Neural progenitor cell (in vitro differentiated cells): ENCODE data around the gene ZDHHC11. TPM values are rescaled to one million over a fixed set of nuclear protein-coding genes. Genes with fewer than 3 reads are reported as not detected.

Experiments used
- DNase-seq: peaks from one replicate; pipeline ENCODE4 v3.0.0-alpha.2; 2016; ENCODE audit warnings: low spot score
- H2AFZ ChIP-seq: fragments of 200-600 bp; sonication (generic); replicated peaks from 2 replicates; pipeline ENCODE4 v1.6.1; 2016; ENCODE audit warnings: antibody characterized with exemption
- H3F3A ChIP-seq: fragments of 200-600 bp; sonication (generic); 2 replicates; pipeline ENCODE4 v1.6.1; 2016; ENCODE audit warnings: antibody characterized with exemption, low read depth
- H3K27ac ChIP-seq: fragments of 200-600 bp; sonication (generic); 2 replicates; pipeline ENCODE4 v1.5.1; 2016; ENCODE audit warnings: mild to moderate bottlenecking
- H3K27me3 ChIP-seq: fragments of 200-600 bp; sonication (generic); 2 replicates; pipeline ENCODE4 v1.6.1; 2016; ENCODE audit warnings: mild to moderate bottlenecking, moderate library complexity
- H3K36me3 ChIP-seq: fragments of 200-600 bp; sonication (generic); 2 replicates; pipeline ENCODE4 v1.5.1; 2016
- H3K4me1 ChIP-seq: fragments of 200-600 bp; sonication (generic); 2 replicates; pipeline ENCODE4 v1.6.1; 2016; ENCODE audit warnings: mixed run types
- H3K4me2 ChIP-seq: fragments of 200-600 bp; sonication (generic); 2 replicates; pipeline ENCODE4 v1.6.1; 2016
- H3K4me3 ChIP-seq: fragments of 200-600 bp; sonication (generic); 2 replicates; pipeline ENCODE4 v1.5.1; 2016
- H3K79me2 ChIP-seq: fragments of 200-600 bp; sonication (generic); 2 replicates; pipeline ENCODE4 v1.6.1; 2016; ENCODE audit warnings: low read depth
- H3K9ac ChIP-seq: fragments of 200-600 bp; sonication (generic); 2 replicates; pipeline ENCODE4 v1.6.1; 2016
- H3K9me3 ChIP-seq: fragments of 200-600 bp; sonication (generic); 2 replicates; pipeline ENCODE4 v1.5.1; 2016; ENCODE audit warnings: low read depth
- H4K20me1 ChIP-seq: fragments of 200-600 bp; sonication (generic); 2 replicates; pipeline ENCODE4 v1.6.1; 2016; ENCODE audit warnings: low read depth
- H3K27ac Mint-ChIP-seq: 3 replicates; pipeline ENCODE4 v1.8.0; 2021; ENCODE audit warnings: mixed read lengths
- H3K27me3 Mint-ChIP-seq: 2 replicates; pipeline ENCODE4 v1.8.0; 2022; ENCODE audit warnings: low read depth, mild to moderate bottlenecking, inconsistent platforms, moderate library complexity, mixed read lengths; ENCODE audit not compliant: insufficient read depth
- H3K36me3 Mint-ChIP-seq: 3 replicates; pipeline ENCODE4 v1.8.0; 2021; ENCODE audit warnings: mixed read lengths
- H3K4me1 Mint-ChIP-seq: 3 replicates; pipeline ENCODE4 v1.8.0; 2021; ENCODE audit warnings: mixed read lengths
- H3K4me3 Mint-ChIP-seq: 3 replicates; pipeline ENCODE4 v1.8.0; 2021; ENCODE audit warnings: mild to moderate bottlenecking, moderate library complexity, mixed read lengths
- H3K9me3 Mint-ChIP-seq: 3 replicates; pipeline ENCODE4 v1.8.0; 2020; ENCODE audit warnings: mixed read lengths
- CTCF ChIP-seq: fragments of 200-600 bp; sonication (generic); IDR thresholded peaks from 2 replicates; pipeline ENCODE4 v1.5.1; 2017; ENCODE audit warnings: antibody characterized with exemption, mild to moderate bottlenecking
- EZH2 ChIP-seq: fragments of 200-600 bp; sonication (generic); IDR thresholded peaks from 2 replicates; pipeline ENCODE4 v1.6.1; 2017; ENCODE audit warnings: antibody characterized with exemption, mild to moderate bottlenecking, moderate library complexity
- EZH2phosphoT487 ChIP-seq: fragments of 200-600 bp; sonication (generic); IDR thresholded peaks from 2 replicates; pipeline ENCODE4 v1.6.1; 2017; ENCODE audit warnings: antibody characterized with exemption
- total RNA-seq: library from RNA; depleted of rRNA; stranded (reverse); fragments of >200 nt; gene quantifications from 2 replicates; pipeline ENCODE4 v1.2.3, GENCODE V29; 2015; ENCODE audit warnings: low replicate concordance

ZDHHC11 gene
- total RNA-seq, 1 donor from 2014 or later, result 0.92 TPM

- peak overlapping the region; percentile 41 for H3K4me3 Mint-ChIP-seq
- H3F3A ChIP-seq, result no peaks in the 10 kb centered on the region
- peaks cover 12% of the 10 kb centered on the region for H3K27me3 Mint-ChIP-seq
- H3K9me3 Mint-ChIP-seq, result no peaks in the 10 kb centered on the region
- H3K9ac ChIP-seq, result no peak overlapping the region
- peak overlapping the region; percentile 96 for H3K27ac Mint-ChIP-seq
- H4K20me1 ChIP-seq, result no peaks in the 10 kb centered on the region
- no peak overlapping the region for H3K27ac ChIP-seq
- H3K36me3 Mint-ChIP-seq, result no peaks in the 10 kb centered on the region
- H3K79me2 ChIP-seq, result no peaks in the 10 kb centered on the region
- peak overlapping the region; percentile 80 for H2AFZ ChIP-seq
- no peaks in the 10 kb centered on the region for H3K9me3 ChIP-seq
- peaks cover 36% of the 10 kb centered on the region for H3K4me1 Mint-ChIP-seq
- DNase-seq, result peak; percentile 81
- H3K36me3 ChIP-seq, result no peaks in the 10 kb centered on the region
- peak overlapping the region; percentile 25 for H3K4me2 ChIP-seq
- H3K4me3 ChIP-seq, result no peak overlapping the region
- H3K4me1 ChIP-seq, result peaks cover 28% of the 10 kb centered on the region
- TF ChIP-seq CTCF (no peak), EZH2phosphoT487 (no peak), EZH2 (no peak)
- no peaks in the 10 kb centered on the region for H3K27me3 ChIP-seq
Measured at GRCh38 chr5:757931-758697, 92.7 kb downstream of the ZDHHC11 start.

GRCh38 chr5:757346-757930 is 93.3 kb downstream of the ZDHHC11 start:
- no peak overlapping the region for H3K27ac ChIP-seq
- H3K9me3 ChIP-seq, result no peaks in the 10 kb centered on the region
- TF ChIP-seq CTCF (no peak), EZH2 (no peak), EZH2phosphoT487 (no peak)
- no peaks in the 10 kb centered on the region for H3K36me3 ChIP-seq
- no peak overlapping the region for H3K4me3 ChIP-seq
- H4K20me1 ChIP-seq, result no peaks in the 10 kb centered on the region
- H3K9ac ChIP-seq, result no peak overlapping the region
- Mint-ChIP-seq H3K9me3 (no peaks in the 10 kb centered on the region), H3K4me1 (peaks cover 36% of the 10 kb centered on the region), H3K27me3 (peaks cover 12% of the 10 kb centered on the region), H3K27ac (peak overlapping the region; percentile 96), H3K4me3 (peak overlapping the region; percentile 56), H3K36me3 (no peaks in the 10 kb centered on the region)
- no peaks in the 10 kb centered on the region for H3K79me2 ChIP-seq
- peak overlapping the region; percentile 25 for H3K4me2 ChIP-seq
- H3F3A ChIP-seq, result no peaks in the 10 kb centered on the region
- peaks cover 28% of the 10 kb centered on the region for H3K4me1 ChIP-seq
- H2AFZ ChIP-seq, result no peak overlapping the region
- no peaks in the 10 kb centered on the region for H3K27me3 ChIP-seq
- DNase-seq, result peak; percentile 27

- no peaks in the 10 kb centered on the region for H3K36me3 Mint-ChIP-seq
- no peak overlapping the region for H3K4me2 ChIP-seq
- no peaks in the 10 kb centered on the region for H3F3A ChIP-seq
- H3K27ac Mint-ChIP-seq, result peak overlapping the region; percentile 87
- peaks cover 12% of the 10 kb centered on the region for H3K27me3 Mint-ChIP-seq
- H3K27me3 ChIP-seq, result no peaks in the 10 kb centered on the region
- H3K79me2 ChIP-seq, result no peaks in the 10 kb centered on the region
- no peaks in the 10 kb centered on the region for H3K36me3 ChIP-seq
- H3K4me3 ChIP-seq, result no peak overlapping the region
- H3K27ac ChIP-seq, result no peak overlapping the region
- peaks cover 28% of the 10 kb centered on the region for H3K4me1 ChIP-seq
- peak overlapping the region; percentile 60 for H3K4me3 Mint-ChIP-seq
- no peak overlapping the region for H2AFZ ChIP-seq
- no peak for TF ChIP-seq CTCF
- no peak for TF ChIP-seq EZH2phosphoT487
- TF ChIP-seq EZH2, result no peak
- no peaks in the 10 kb centered on the region for H4K20me1 ChIP-seq
- H3K4me1 Mint-ChIP-seq, result peaks cover 36% of the 10 kb centered on the region
- no peaks in the 10 kb centered on the region for H3K9me3 ChIP-seq
- no peak for DNase-seq
- no peak overlapping the region for H3K9ac ChIP-seq
- H3K9me3 Mint-ChIP-seq, result no peaks in the 10 kb centered on the region
Measured at GRCh38 chr5:756865-757345, 93.9 kb downstream of the ZDHHC11 start.
